ENCODE results near the gene SDS.

The SDS gene

DNA sequence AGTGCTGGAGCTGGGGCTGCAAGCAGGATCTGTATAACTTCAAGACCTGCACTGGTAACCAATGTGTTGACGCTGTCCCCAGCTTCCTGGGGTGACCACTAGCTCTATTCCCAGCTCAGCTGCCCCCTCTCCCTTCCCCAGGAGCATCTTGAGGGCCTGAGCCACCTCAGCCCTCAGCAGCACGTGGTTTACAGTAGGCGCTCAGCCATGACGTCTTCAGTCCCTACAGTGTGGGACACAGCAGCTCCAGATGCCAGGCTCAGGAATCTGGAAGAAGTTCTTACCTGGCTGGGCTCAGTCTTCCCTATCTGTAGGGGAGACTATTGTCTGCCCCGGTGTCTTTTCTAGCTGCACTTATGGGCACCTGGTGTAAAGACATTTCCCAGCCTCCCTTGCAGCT, 8.6 kb downstream of the SDS start:
- H3K4me3 ChIP-seq (replicated peaks; ENCODE audit: low read depth, low read length): no peak overlapping the region
- TF ChIP-seq, protein P1, sequence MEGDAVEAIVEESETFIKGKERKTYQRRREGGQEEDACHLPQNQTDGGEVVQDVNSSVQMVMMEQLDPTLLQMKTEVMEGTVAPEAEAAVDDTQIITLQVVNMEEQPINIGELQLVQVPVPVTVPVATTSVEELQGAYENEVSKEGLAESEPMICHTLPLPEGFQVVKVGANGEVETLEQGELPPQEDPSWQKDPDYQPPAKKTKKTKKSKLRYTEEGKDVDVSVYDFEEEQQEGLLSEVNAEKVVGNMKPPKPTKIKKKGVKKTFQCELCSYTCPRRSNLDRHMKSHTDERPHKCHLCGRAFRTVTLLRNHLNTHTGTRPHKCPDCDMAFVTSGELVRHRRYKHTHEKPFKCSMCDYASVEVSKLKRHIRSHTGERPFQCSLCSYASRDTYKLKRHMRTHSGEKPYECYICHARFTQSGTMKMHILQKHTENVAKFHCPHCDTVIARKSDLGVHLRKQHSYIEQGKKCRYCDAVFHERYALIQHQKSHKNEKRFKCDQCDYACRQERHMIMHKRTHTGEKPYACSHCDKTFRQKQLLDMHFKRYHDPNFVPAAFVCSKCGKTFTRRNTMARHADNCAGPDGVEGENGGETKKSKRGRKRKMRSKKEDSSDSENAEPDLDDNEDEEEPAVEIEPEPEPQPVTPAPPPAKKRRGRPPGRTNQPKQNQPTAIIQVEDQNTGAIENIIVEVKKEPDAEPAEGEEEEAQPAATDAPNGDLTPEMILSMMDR (IDR thresholded peaks at IDR 0.05; ENCODE audit: low read length, missing control alignments): no peak
- DNase-seq (ENCODE audit: low read depth): no peak

DNA sequence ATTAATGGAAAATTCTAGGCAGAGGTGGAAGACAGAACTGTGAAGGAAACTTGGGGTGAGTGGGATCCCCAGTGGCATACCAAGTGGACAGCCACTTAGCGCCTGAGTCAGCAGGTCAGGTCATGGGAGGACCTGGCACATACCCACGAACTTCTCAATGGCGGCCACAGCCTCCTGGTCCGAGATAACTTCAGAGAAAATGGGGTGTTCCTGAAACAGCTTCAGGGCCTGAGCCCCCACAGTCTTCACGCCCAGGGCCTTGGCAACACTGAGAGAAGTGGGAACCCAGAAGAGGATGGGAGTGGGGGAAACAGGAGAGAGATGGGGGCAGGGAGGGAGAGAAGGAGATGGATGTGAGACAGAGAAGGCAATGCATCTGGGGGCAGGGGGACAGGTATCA, 9.9 kb downstream of the SDS start:
- TF ChIP-seq, protein P1 (IDR thresholded peaks at IDR 0.05; ENCODE audit: low read length, missing control alignments): no peak
- no peak for DNase-seq (ENCODE audit: low read depth)
- H3K4me3 ChIP-seq (replicated peaks; ENCODE audit: low read depth, low read length): no peak overlapping the region

DNA sequence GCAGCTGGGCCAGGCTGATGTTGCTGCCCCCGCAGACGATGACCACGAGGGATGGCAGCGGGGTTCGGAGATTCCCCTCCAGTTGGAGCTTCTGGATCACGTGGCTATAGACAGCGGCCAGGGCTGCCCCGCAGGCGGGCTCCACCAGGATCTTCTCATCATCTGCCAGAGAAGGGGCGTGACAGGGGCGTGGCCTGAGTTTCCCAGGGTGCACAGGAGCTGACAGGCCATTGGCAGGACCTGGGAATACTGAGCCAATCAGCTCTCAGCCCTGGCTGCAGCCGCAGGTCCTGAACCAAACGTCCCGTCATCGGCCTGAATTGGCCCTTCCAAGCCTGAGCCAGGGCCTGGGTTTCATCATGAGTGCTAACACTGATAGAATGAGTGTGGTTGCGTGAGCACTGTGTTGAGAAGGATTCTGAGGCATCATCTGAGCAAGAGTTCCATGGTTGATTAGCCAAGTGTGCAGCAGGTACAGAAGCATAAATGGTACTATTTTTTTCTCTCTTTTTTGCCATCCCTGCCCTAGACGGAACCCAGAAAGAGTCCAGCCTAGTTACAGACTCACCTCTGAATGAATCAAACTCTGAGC, 10.6 kb downstream of the SDS start:
- TF ChIP-seq, protein P1 (IDR thresholded peaks at IDR 0.05; ENCODE audit: low read length, missing control alignments): no peak
- DNase-seq (ENCODE audit: low read depth): peak; percentile 18
- H3K4me3 ChIP-seq (replicated peaks; ENCODE audit: low read depth, low read length): no peak overlapping the region

DNA sequence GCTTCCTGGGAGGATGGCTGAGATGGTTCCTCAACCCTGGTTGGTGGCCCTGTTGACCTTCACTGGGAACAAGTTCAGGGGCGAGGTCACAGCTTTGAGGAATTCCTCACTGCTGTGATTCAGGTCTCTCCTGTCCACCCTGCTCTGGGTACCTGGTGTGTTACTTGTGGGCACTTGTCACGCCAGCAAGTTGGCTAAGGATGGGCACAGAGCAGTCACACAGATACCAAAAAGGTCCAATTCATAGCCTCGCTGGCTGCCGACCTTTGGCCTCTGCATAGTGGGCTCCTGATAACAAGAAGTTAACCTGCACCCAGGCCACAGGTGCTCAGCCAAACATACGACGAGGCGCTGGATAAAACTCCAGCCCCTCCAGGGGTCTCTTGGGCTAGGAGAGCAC, 11.2 kb downstream of the SDS start:
- TF ChIP-seq, protein P1 (IDR thresholded peaks at IDR 0.05; ENCODE audit: low read length, missing control alignments): no peak
- H3K4me3 ChIP-seq (replicated peaks; ENCODE audit: low read depth, low read length): no peak overlapping the region
- DNase-seq (ENCODE audit: low read depth): no peak

DNA sequence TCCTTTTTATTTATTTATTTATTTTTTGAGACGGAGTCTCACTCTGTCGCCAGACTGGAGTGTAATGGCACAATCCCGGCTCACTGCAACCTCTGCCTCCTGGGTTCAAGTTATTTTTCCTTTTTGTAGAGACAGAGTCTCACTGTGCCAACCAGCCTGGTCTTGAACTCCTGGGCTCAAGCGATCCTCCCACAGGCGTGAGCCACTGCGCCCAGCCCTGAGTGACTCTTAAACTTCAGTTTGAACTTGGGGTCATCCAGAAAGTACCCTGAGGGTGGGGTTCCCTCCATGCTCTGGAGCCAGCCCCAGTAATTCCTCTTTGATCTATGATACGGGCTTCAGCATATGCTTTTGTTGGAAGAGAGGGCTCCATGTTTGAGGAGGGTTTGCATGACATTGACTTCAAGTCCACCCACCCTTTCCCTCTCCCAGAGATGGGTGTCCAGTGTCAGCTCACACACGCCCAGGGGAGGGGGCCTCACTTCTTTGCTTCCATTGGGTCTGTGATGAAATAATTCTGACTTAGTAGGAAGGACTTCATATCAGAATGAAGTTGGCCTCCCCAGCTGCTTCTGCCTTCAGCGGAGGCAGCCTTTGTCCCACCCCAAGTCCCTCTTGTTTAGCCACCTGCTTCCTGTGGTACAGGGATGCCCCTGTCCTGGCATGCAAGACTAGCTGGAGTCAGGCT, 11.9 kb downstream of the SDS start:
- H3K4me3 ChIP-seq (replicated peaks; ENCODE audit: low read depth, low read length): no peak overlapping the region
- TF ChIP-seq, protein P1 (IDR thresholded peaks at IDR 0.05; ENCODE audit: low read length, missing control alignments): no peak
- DNase-seq (ENCODE audit: low read depth): no peak

- no peak overlapping the region for H3K4me3 ChIP-seq (replicated peaks; ENCODE audit: low read depth, low read length)
- TF ChIP-seq, protein P1 (IDR thresholded peaks at IDR 0.05; ENCODE audit: low read length, missing control alignments): no peak
- no peak for DNase-seq (ENCODE audit: low read depth)
Measured at GRCh38 chr12:113391145-113391544, 12.5 kb downstream of the SDS start.
